C4-2B (cell line): ENCODE data around the gene VPS16.

Experiments
- CTCF ChIP-seq: fragments of 450-650 bp; conservative IDR thresholded peaks from 2 replicates; pipeline ENCODE4 v1.5.1; 2017; ENCODE audit warnings: mild to moderate bottlenecking
- ZFX ChIP-seq: fragments of 450-650 bp; IDR thresholded peaks from 2 replicates; pipeline ENCODE4 v1.6.1; 2017

GRCh38 chr20:2795451-2795850 lies 45.1 kb upstream of the VPS16 start:
- no peak for TF ChIP-seq CTCF
- no peak for TF ChIP-seq ZFX
